Measurements from ENCODE around the gene GPRC5C. TPM values are rescaled to one million over a fixed set of nuclear protein-coding genes. Genes with fewer than 3 reads are reported as not detected.
A peak's percentile ranks its signal among the peaks of the same experiment; 100 is the strongest.

Gene GPRC5C
- total RNA-seq, 1 donor from 2014 or later, result 62.9 TPM

GRCh38 chr17:74429604-74430384 is 2.1 kb upstream of the GPRC5C start:
- no peak for DNase-seq (ENCODE audit: low spot score)
- ATAC-seq, result peak; percentile 45
- intact Hi-C loops (cut with DNase I), result loop anchor here (5.0 kb wide), 1 partner anchor 1637 kb away; no protein-coding TSS in a partner anchor

GRCh38 chr17:74430385-74430705 is 1.5 kb upstream of the GPRC5C start:
- intact Hi-C loops (cut with DNase I), result no loop called here
- no peak for ATAC-seq
- DNase-seq (ENCODE audit: low spot score), result no peak

GRCh38 chr17:74430706-74431567 is 951 bp upstream of the GPRC5C start:
- peak; percentile 84 for DNase-seq (ENCODE audit: low spot score)
- intact Hi-C loops (cut with DNase I), result no loop called here
- peak; percentile 78 for ATAC-seq

- ATAC-seq (no peak), DNase-seq (ENCODE audit: low spot score) (no peak)
- intact Hi-C loops (cut with DNase I), result no loop called here
Measured at GRCh38 chr17:74432424-74432690, 469 bp downstream of the GPRC5C start.

GRCh38 chr17:74432766-74433391 is 991 bp downstream of the GPRC5C start:
- intact Hi-C loops (cut with DNase I), result no loop called here
- ATAC-seq (no peak), DNase-seq (ENCODE audit: low spot score) (no peak)

- ATAC-seq (no peak), DNase-seq (ENCODE audit: low spot score) (no peak)
- intact Hi-C loops (cut with DNase I), result no loop called here
Measured at GRCh38 chr17:74433421-74434121, 1.7 kb downstream of the GPRC5C start.

GRCh38 chr17:74435775-74436359 is 4.0 kb downstream of the GPRC5C start:
- DNase-seq (ENCODE audit: low spot score), result no peak
- intact Hi-C loops (cut with DNase I), result no loop called here
- ATAC-seq, result no peak

- no peak for DNase-seq (ENCODE audit: low spot score)
- intact Hi-C loops (cut with DNase I), result no loop called here
- no peak for ATAC-seq
Measured at GRCh38 chr17:74437702-74438101, 5.8 kb downstream of the GPRC5C start.

- DNase-seq (ENCODE audit: low spot score) (no peak), ATAC-seq (no peak)
- intact Hi-C loops (cut with DNase I), result no loop called here
Measured at GRCh38 chr17:74439691-74440567, 8.0 kb downstream of the GPRC5C start.

GRCh38 chr17:74441537-74441936 is 9.6 kb downstream of the GPRC5C start:
- ATAC-seq, result no peak
- intact Hi-C loops (cut with DNase I), result no loop called here

GRCh38 chr17:74442291-74442669 is 10.4 kb downstream of the GPRC5C start:
- ATAC-seq (no peak), DNase-seq (ENCODE audit: low spot score) (no peak)
- intact Hi-C loops (cut with DNase I), result no loop called here

More at GRCh38 chr17:74441537-74441936, 9.6 kb downstream of the GPRC5C start:
- DNase-seq (ENCODE audit: low spot score), result no peak

- ATAC-seq (peak; percentile 89), DNase-seq (ENCODE audit: low spot score) (peak; percentile 91)
- intact Hi-C loops (cut with DNase I), result no loop called here
Measured at GRCh38 chr17:74442670-74443515, 11.0 kb downstream of the GPRC5C start.

GRCh38 chr17:74443516-74444296 is 11.8 kb downstream of the GPRC5C start:
- ATAC-seq, result peak; percentile 3

GRCh38 chr17:74444406-74444805 is 12.5 kb downstream of the GPRC5C start:
- no peak for DNase-seq (ENCODE audit: low spot score)
- peak; percentile 53 for ATAC-seq
- intact Hi-C loops (cut with DNase I), result no loop called here

More at GRCh38 chr17:74443516-74444296, 11.8 kb downstream of the GPRC5C start:
- no peak for DNase-seq (ENCODE audit: low spot score)
- intact Hi-C loops (cut with DNase I), result no loop called here

GRCh38 chr17:74445158-74445557 is 13.3 kb downstream of the GPRC5C start:
- intact Hi-C loops (cut with DNase I), result no loop called here
- DNase-seq (ENCODE audit: low spot score) (no peak), ATAC-seq (no peak)
